ES-I3 (cell line): ENCODE data around the gene CDK18.

ENCODE experiments used
- H3K36me3 ChIP-seq: 2 replicates; pipeline ENCODE4 v1.6.1; 2013; ENCODE audit warnings: mild to moderate bottlenecking, low read length, control low read depth, moderate library complexity; ENCODE audit not compliant: insufficient read depth
- H3K4me1 ChIP-seq: 2 replicates; pipeline ENCODE4 v1.6.1; 2013; ENCODE audit warnings: mild to moderate bottlenecking, control low read depth, low read length; ENCODE audit not compliant: insufficient read depth
- H3K9ac ChIP-seq: 2 replicates; pipeline ENCODE4 v1.6.1; 2013; ENCODE audit warnings: low read depth, mild to moderate bottlenecking, low read length, moderate library complexity
- H3K9me3 ChIP-seq: 2 replicates; pipeline ENCODE4 v1.6.1; 2013; ENCODE audit warnings: mild to moderate bottlenecking, low read length, moderate library complexity; ENCODE audit not compliant: control insufficient read depth, insufficient read depth

The CDK18 gene

DNA sequence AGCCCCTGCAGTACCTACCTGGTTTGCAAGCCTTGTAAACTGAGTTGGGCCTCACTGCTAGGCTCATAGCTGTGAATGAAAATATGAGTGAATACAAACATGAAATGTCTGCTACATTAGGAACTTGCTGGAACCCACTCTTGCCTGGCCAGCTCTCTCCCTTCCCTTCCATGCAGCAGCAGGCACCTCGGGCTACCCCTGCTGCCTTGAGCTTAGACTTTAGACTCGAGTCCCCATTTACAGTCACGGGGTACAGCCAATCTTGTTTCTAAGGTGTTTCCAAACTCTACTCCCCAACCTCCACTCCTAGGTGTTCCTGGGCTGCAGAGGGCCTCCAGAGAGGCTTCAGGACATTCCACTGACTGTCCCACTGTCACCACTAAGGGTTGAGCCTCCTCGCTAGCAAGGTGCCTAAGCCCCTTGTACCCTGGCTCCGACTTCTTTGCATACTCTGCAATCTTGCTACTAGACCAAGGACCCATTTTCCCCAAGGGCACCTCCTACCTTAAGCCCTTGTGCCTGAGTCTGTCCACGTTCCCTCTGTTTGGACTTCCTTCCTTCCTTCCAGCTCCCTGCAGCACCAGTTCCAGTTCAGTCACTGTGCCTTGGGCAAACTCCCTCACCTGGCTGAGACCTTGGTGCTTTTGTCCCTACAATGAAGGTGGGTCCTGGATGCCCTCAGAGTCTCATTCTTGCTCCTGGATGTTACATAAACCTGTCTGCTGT is 36.9 kb downstream of the CDK18 start:
- Histone ChIP-seq H3K4me1 (no peaks in the 10 kb centered on the region; the same call in 1 of the 2 replicates), H3K9me3 (no peaks in the 10 kb centered on the region), H3K36me3 (no peaks in the 10 kb centered on the region), H3K9ac (no peak overlapping the region)

DNA sequence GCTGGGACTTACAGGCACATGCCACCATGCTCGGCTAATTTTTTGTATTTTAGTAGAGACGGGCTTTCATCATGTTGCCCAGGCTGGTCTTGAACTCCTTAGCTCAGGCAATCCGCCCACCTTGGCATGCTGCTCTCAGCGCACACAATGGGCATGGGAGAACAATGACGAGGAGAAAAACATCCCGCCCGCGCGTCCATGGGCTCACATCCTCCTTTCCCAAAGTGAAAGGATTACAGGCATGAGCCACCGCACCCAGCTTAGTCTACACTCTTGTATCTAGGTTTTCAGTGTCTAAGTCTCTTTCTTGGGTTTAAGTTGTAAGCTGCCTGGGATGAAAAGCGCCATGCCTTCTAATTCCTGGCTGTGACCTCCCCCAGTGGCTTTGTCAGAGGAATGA is 37.9 kb downstream of the CDK18 start:
- Histone ChIP-seq H3K36me3 (no peaks in the 10 kb centered on the region), H3K4me1 (no peaks in the 10 kb centered on the region; the same call in 1 of the 2 replicates), H3K9ac (no peak overlapping the region), H3K9me3 (no peaks in the 10 kb centered on the region)

DNA sequence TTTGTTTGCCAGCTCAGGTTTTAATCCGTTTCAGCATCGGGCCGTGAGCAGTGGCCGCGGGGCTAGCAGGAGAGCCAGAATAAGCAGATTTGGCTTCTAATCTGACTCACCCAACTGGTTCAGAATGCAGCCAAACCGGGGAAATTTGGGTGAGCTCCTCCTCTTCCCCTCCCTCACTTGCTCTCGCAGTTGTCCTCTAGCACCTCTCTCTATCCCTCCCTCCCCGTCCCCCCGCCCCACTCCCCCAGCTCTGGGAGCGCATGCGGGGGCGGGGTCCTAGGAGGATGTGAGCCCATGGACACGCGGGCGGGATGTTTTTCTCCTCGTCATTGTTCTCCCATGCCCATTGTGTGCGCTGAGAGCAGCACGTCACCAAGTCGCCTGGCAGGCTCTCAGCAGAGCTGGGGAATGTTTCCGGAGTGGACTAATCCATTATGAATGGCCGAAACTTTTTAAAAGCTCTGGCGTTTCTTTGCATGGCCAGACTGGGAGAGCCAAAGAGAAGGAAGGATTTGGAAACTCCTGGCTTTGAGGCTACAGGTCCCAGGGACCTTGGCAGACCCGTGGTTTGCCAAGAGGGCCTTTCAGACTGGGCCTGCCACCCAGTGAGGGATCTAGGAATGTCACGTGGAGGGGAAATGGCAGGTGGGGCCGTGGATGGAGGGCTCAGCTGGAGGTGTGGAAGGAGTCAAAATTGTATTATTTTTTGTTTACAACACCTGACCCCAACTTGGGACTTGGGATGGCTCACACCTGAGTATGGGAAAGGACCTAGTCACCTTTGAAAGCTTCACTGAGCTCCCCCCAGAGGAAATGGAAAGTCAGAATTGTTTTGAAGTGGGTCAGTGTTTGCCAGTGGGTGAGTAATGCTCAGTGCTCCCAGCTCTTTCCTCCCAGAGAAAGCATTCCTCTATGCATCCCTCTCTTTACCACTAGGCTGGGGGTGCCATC is 39.2 kb downstream of the CDK18 start:
- H3K9me3 ChIP-seq: no peaks in the 10 kb centered on the region
- no peaks in the 10 kb centered on the region; the same call in 1 of the 2 replicates for H3K4me1 ChIP-seq
- peak overlapping the region; percentile 52 for H3K9ac ChIP-seq
- H3K36me3 ChIP-seq: no peaks in the 10 kb centered on the region

DNA sequence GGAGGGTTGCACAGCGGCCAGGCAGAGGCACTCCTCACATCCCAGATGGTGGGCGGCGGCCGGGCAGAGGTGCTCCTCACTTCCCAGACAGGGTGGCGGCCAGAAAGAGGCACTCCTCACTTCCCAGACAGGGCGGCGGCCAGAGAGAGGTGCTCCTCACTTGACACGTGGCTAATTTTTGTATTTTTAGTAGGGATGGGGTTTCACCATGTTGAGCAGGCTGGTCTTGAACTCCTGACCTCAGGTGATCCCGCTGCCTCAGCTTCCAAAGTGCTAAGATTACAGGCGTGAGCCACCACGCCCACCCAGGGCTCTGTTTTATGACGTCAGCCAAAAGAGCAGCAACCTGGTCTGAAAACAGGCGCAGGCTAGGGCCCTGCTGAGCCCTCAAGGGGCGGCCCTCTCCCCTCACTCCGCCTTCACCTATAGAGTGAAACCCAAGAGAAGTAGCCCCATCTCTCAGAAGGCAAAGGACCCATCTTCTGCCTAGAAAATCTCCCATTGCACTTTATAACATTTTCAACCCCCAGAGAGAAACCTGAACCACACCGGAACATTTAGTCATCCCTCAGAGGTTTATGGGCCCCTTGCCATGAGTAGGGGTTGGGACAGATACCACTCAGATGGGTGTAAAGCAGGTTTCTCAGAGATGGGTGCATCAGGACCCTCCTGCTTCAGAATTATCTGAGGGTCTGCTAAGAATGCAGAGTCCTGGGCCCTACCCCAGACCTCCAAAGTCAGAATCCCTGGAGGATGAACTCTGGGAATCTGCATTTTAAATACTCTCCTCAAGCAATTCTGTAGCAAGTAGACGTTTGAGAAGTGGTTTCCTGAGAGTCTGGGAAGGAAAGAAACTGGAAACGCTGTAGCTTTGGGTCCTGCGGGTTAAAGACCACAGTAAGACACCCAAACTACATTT is 40.8 kb downstream of the CDK18 start:
- Histone ChIP-seq H3K36me3 (no peaks in the 10 kb centered on the region), H3K9me3 (no peaks in the 10 kb centered on the region), H3K9ac (no peak overlapping the region), H3K4me1 (no peaks in the 10 kb centered on the region; the same call in 1 of the 2 replicates)

DNA sequence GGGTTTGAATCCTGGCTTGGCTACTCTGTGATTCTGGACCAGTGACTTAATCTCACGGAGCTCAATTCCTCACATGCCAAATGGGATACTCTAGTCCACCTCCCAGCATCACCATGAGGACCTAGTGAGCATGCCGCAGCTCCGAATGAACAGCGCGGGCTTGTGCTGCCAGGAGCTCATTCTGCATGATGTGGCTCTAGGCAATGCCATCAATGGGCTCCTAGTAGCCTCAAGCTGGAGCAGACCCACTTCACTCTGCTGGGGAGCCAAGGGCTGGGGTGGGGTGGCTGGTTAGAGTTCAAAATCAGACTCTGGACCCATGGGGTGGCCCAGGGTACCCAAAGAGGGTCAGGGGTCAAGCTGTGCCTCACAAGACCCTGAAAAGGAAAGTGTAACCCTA is 41.5 kb downstream of the CDK18 start:
- H3K4me1 ChIP-seq: no peaks in the 10 kb centered on the region; the same call in 1 of the 2 replicates
- H3K9me3 ChIP-seq: no peaks in the 10 kb centered on the region
- no peaks in the 10 kb centered on the region for H3K36me3 ChIP-seq
- no peak overlapping the region for H3K9ac ChIP-seq

DNA sequence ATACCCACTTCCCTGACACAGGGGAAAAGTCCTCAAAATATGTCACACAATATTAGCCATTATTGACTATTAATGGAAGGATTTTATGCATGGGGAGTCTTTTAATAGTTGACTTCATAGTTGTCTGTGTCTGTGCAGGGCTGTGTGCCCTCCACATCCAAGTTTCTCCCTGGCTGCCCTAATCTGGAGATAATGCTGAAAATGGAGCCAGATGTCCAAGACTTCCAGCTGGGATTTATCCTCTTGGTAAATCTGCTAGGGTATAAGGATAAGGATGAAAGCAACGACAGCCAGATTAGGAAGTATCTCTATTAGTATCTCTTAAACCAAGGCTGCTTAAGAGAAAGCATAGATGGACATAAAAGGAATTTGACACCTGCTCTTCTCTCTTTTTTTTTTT is 42.1 kb downstream of the CDK18 start:
- Histone ChIP-seq H3K9me3 (no peaks in the 10 kb centered on the region), H3K36me3 (no peaks in the 10 kb centered on the region), H3K4me1 (no peaks in the 10 kb centered on the region; the same call in 1 of the 2 replicates), H3K9ac (no peak overlapping the region)

DNA sequence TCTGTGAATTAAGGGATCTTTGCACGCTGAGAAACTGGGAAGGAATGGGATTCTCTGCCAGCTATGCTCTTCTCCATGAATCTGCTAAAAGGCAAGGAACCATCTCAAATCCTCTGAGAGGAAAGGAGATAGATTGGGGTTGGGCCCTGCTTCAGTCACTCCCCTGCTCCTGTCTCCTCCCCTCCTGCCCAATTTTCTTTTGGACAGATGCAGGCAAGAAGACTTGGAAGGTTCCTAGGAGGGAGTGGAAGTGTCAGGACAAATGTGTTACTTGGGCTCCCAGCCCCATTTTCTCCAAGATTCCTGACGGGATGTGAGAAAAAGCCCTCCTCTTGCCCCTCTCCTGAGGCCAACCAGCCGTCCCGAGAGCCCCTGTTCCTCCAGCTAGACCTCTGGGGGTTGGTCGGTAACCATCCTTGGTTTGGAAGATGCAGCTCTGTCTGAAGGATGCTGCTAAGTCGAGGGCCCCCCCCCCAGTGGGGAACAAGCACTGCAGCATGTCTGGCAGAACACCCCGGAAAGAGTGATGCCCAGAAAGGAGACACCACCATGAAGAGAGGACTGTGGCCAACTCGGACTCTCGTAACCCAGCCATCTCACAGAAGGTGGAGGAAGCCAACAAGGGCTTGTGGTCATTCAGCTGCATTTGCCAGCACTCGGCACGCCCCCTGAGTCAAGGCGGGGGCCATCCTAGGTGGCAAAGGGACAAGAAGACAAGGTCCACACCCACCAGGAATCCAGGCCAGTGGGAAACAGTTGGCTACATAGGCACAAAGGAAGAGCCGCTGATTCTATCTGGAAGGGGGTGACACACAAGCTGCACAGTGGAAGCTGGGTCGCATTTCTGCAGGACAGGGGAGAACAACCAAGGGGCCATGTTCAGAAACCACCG is 43.7 kb downstream of the CDK18 start:
- Histone ChIP-seq H3K36me3 (no peaks in the 10 kb centered on the region), H3K9me3 (no peaks in the 10 kb centered on the region), H3K9ac (no peak overlapping the region)

DNA sequence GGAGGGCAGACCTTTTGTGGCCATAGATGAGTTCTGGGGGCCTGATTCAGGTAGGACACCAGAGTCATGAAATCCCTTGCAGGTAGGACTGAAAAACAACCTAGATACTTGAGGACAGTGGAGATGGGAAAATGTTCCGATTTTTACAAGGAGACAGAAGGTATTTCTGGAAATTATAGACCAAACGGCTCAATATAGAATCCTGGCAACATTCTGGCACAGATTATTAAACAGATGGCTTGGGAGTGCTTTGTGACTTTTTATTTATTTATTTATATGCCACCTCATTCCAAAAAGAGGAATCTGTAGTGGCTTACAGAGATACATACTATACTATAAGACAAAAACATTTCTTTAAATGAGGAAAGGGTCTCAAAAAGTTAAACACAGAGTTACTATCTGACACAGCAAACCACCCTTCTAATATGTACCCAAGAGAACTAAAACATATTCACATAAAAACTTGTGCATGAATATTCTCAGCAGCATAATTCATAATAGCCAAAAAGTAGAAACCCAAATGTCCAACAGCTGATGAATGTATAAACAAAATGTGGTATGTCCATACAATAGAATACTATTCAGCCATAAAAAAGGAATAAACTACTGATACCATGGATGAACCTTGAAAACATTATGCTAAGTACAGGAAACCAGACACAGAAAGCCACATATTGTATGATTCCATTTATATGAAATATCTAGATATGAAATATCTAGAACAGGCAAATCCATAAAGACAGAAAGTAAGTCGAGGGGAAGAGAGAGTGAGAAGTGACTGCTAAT is 49.8 kb downstream of the CDK18 start:
- H3K9me3 ChIP-seq: 0 out of 2 replicates have a peak, but pooled peaks cover 3% of the 10 kb centered on the region
- no peak overlapping the region for H3K9ac ChIP-seq
- H3K4me1 ChIP-seq: no peaks in the 10 kb centered on the region
- H3K36me3 ChIP-seq: no peaks in the 10 kb centered on the region

More for the DNA sequence above, 43.7 kb downstream of the CDK18 start:
- H3K4me1 ChIP-seq: no peaks in the 10 kb centered on the region; the same call in 1 of the 2 replicates

DNA sequence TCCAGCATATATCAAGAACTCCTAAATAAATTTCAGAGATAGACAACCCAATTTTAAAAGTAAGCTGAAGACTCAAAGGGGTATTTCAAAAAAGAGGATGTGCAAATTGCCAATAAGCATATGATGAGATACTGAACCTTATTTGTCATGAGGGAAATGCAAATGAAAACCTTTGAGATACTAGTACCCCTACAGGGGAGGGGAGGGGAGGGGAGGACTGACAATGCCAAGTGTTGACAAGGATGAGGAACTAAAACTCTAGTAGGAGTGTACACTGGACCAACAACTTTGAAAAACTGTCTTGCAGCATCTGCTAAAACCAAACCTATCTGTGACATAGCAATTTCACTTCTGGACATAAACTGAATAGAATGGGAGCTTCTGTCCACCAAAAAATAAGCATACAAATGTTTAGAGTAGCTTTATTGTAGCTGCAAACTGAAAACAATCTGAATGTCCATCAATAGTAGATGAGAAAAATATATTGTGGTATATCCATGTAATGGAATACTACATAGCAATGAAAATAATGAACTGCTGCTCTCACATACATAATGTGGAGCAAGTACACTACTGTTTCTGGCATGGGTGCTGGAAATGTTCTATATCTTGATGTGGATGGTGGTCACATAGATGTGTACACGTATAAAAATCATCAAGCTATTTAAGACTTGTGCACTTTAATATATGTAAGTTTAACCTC is 57.2 kb downstream of the CDK18 start:
- Histone ChIP-seq H3K9ac (no peak overlapping the region), H3K9me3 (no peaks in the 10 kb centered on the region; the same call in 1 of the 2 replicates), H3K36me3 (no peaks in the 10 kb centered on the region)

DNA sequence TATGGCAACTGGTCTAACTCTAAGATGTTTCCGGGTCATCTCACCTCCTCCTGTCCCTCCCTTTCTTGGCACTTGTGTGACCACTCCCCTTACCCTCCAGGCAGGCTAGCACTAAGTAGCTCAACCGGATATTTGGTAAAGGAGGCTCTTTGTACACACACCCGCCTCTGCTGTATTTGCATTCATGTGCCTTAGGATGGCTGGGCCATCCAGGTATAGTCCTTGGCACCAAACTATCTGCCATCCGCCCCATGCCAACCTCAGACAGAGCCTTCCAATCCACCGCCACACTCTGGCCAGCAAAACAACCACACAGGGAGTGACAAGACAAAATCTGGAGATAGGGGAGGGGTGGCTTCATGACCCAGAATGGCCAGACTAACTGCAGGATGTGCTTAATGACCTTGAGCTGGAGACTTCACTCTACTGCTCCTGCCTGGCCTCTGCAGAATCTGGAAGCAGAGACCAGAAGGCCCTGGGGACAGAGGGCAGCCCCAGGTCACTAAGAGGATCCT is 59.5 kb downstream of the CDK18 start:
- H3K9me3 ChIP-seq: no peaks in the 10 kb centered on the region; the same call in 1 of the 2 replicates
- no peaks in the 10 kb centered on the region for H3K36me3 ChIP-seq
- H3K9ac ChIP-seq: no peak overlapping the region
- H3K4me1 ChIP-seq: peaks cover 7% of the 10 kb centered on the region

More for the DNA sequence above, 57.2 kb downstream of the CDK18 start:
- no peaks in the 10 kb centered on the region for H3K4me1 ChIP-seq

DNA sequence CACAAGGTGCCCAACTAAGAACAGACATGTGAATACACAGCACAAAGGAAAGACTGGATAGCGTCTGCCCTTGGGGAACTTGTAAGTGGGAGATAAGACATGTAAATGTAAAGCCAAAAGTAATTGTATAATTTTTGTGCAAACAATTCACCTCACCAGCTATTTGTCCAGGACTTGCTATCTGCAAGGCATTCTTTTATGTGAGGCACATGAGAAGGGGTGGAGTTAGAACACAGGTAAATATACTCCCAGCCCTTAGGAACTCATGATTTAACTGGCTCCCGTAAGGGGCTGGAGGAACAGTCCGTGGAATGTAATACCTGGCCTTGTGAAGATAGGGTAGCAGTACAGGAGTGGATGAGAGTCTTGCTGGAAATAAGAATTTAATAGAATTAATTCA is 61.3 kb downstream of the CDK18 start:
- no peaks in the 10 kb centered on the region; the same call in 1 of the 2 replicates for H3K9me3 ChIP-seq
- no peak overlapping the region for H3K9ac ChIP-seq
- peaks cover 7% of the 10 kb centered on the region for H3K4me1 ChIP-seq
- no peaks in the 10 kb centered on the region for H3K36me3 ChIP-seq

DNA sequence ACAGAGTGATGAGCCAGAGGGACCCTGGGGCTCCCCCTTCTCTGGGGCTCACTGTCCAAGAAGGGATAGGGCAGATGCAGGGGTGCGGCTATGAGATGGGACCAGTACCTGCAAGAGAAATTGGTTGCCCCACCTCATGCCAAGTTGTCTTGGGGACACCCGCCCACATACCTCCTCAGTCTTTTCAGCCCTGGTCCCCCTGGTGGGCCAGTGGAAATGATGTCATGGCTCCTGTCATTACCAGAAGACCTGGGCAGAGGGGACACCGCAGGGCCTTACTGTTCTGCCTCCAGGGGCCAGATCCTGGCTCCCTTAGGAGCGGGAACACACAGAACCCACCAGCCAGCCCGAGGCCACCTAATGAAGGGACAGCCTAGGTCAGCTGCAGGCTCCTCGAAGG is 63.2 kb downstream of the CDK18 start:
- Histone ChIP-seq H3K36me3 (no peaks in the 10 kb centered on the region), H3K4me1 (peaks cover 7% of the 10 kb centered on the region)

More for the DNA sequence above, 63.2 kb downstream of the CDK18 start:
- H3K9ac ChIP-seq: no peak overlapping the region
- H3K9me3 ChIP-seq: no peaks in the 10 kb centered on the region
